Omental fat pad (tissue), 4 donors: ENCODE results near the gene SLC47A2. TPM values are rescaled to one million over a fixed set of nuclear protein-coding genes. Genes with fewer than 3 reads are reported as not detected.

Experiments used
- ATAC-seq: fragments of 150-250 bp; one replicate; pipeline ENCODE4 v1.9.1; 2016; ENCODE audit warnings: mild to moderate bottlenecking, moderate library complexity; ENCODE audit not compliant: low FRiP score
- DNase-seq: peaks from one replicate; pipeline ENCODE4 v3.0.0-alpha.2; 2019; ENCODE audit warnings: low spot score
- CTCF ChIP-seq, 3 donors: fragments of 450-650 bp; IDR thresholded peaks; one replicate each; pipeline ENCODE4 v1.5.1; 2016 to 2017; ENCODE audit warnings: antibody characterized with exemption in 3 of 3, mild to moderate bottlenecking in 3 of 3, moderate library complexity in 2 of 3
- total RNA-seq, 4 donors: library from RNA; depleted of rRNA; stranded (reverse); fragments of >200 nt; gene quantifications; one replicate each; pipeline ENCODE4 v1.1.0, GENCODE V29; 2016

SLC47A2 gene
- total RNA-seq, 4 donors from 2014 or later = 0.28 TPM; not detected in 3

GRCh38 chr17:19736071-19736470 is 19.7 kb upstream of the SLC47A2 start:
- TF ChIP-seq CTCF (IDR thresholded peaks at IDR 0.05) = no peak
- no peak for DNase-seq
- no peak for ATAC-seq

- DNase-seq (no peak), ATAC-seq (no peak)
- no peak for TF ChIP-seq CTCF (IDR thresholded peaks at IDR 0.05)
Measured at GRCh38 chr17:19733953-19734526, 17.7 kb upstream of the SLC47A2 start.

GRCh38 chr17:19731626-19732025 is 15.2 kb upstream of the SLC47A2 start:
- TF ChIP-seq CTCF (IDR thresholded peaks at IDR 0.05) = no peak
- DNase-seq (no peak), ATAC-seq (no peak)

GRCh38 chr17:19730843-19731242 is 14.5 kb upstream of the SLC47A2 start:
- DNase-seq (no peak), ATAC-seq (no peak)
- no peak for TF ChIP-seq CTCF (IDR thresholded peaks at IDR 0.05)

- ATAC-seq (no peak), DNase-seq (no peak)
- no peak for TF ChIP-seq CTCF (IDR thresholded peaks at IDR 0.05)
Measured at GRCh38 chr17:19729900-19730299, 13.5 kb upstream of the SLC47A2 start.

GRCh38 chr17:19728084-19728495 is 11.7 kb upstream of the SLC47A2 start:
- no peak for TF ChIP-seq CTCF (IDR thresholded peaks at IDR 0.05)
- peak; percentile 64 for DNase-seq
- peak; percentile 55 for ATAC-seq

GRCh38 chr17:19727501-19728078 is 11.2 kb upstream of the SLC47A2 start:
- ATAC-seq (peak; percentile 75), DNase-seq (peak; percentile 73)
- TF ChIP-seq CTCF (IDR thresholded peaks at IDR 0.05) = no peak
